Ovary (tissue), 9 donors: ENCODE results near the gene CCDC187. TPM values are rescaled to one million over a fixed set of nuclear protein-coding genes. Genes with fewer than 3 reads are reported as not detected.

Experiments used
- DNase-seq, 5 donors: peaks; one replicate each; pipeline ENCODE4 v3.0.0-alpha.2; 2019 to 2020
- H3K27ac ChIP-seq, 2 donors: fragments of 200-600 bp; one replicate each; pipeline versions ENCODE4 v1.5.1 to v1.8.0; 2019 to 2022
- H3K27me3 ChIP-seq: fragments of 200-600 bp; one replicate; pipeline ENCODE4 v1.8.0; 2022
- H3K36me3 ChIP-seq: fragments of 200-600 bp; sonication (generic); one replicate; pipeline ENCODE4 v1.5.1; 2019
- H3K4me1 ChIP-seq: one replicate; pipeline ENCODE4 v1.8.1; 2013; ENCODE audit warnings: mild to moderate bottlenecking, moderate library complexity; ENCODE audit not compliant: insufficient read depth
- H3K4me3 ChIP-seq: fragments of 200-600 bp; sonication (generic); one replicate; pipeline ENCODE4 v1.5.1; 2017
- H3K9me3 ChIP-seq, 2 donors: fragments of 200-600 bp in 1 of 2; sonication (generic) in 1 of 2; one replicate each; pipeline versions ENCODE4 v1.5.1 to v1.8.1; 2013 to 2019; ENCODE audit warnings: mild to moderate bottlenecking in 1 of 2, moderate library complexity in 1 of 2
- CTCF ChIP-seq, 3 donors: fragments of 450-650 bp in 2 of 3; fragments of 200-600 bp in 1 of 3; IDR thresholded peaks; one replicate each; pipeline versions ENCODE4 v1.5.1 to v1.8.0; 2016 to 2022; ENCODE audit warnings: antibody characterized with exemption in 3 of 3, mild to moderate bottlenecking in 1 of 3
- EP300 ChIP-seq: sonication (generic); formaldehyde crosslinking; IDR thresholded peaks from one replicate; pipeline ENCODE4 v1.6.1; 2017; ENCODE audit warnings: antibody characterized with exemption
- POLR2A ChIP-seq: fragments of 450-650 bp; IDR thresholded peaks from one replicate; pipeline ENCODE4 v1.6.1; 2017; ENCODE audit warnings: antibody characterized with exemption, mild to moderate bottlenecking, moderate library complexity
- WGBS, 3 donors: extraction: QIAGEN DNeasy Blood & Tissue Kit in 1 of 3; methylation state at CpG; one replicate each; pipeline versions ENCODE4 v1.1.5 to v1.1.7; 2013 to 2017; 5-methylcytosine and 5-hydroxymethylcytosine counted together
- intact Hi-C, 4 donors: fragments of 100-400 bp; cut with DNase I; formaldehyde crosslinking; loops; one replicate each; pipeline versions ENCODE4 v1.11.0 to v1.15.1; 2022 to 2023
- polyA plus RNA-seq, 2 donors: library from polyadenylated mRNA; stranded (reverse); fragments of 200-250 nt in 1 of 2; fragments of 350-450 nt in 1 of 2; fragmentation: Illumina TruSeq in 1 of 2; extraction: RNeasy Lipid Tissue Mini Kit (QIAGEN cat#74804) in 1 of 2; gene quantifications; one replicate each; pipeline ENCODE4 v1.2.3, GENCODE V29; 2013 to 2014
- total RNA-seq, 7 donors: library from RNA; depleted of rRNA in 2 of 7; stranded (reverse); fragments of >200 nt in 2 of 7; fragmentation: NEBNext Ultra II Directional in 3 of 7; extraction: Animal tissue kit (Norgen Biotek cat#: 25700) in 3 of 7; gene quantifications; one replicate each; pipeline versions ENCODE4 v1.1.0 to v1.2.4, GENCODE V29; 2016 to 2023
- donor health status: DM: no; HTN: no; CAD: no; lungs with moderate emphysema.
- donor health status: DM: no; HTN: no; CAD: no.
- donor health status: Bipolar disorder and iron deficiency.
- donor health status: DM: yes; HTN: yes; CAD: no.
- donor health status: DM: no; HTN: no; CAD: no.
- donor health status: DM: yes; HTN: yes; CAD: no.

Gene CCDC187
- total and polyA plus RNA-seq, 9 donors: 0.02 to 15.7 (median 0.74) TPM; not detected in 1

- Histone ChIP-seq H3K27me3 (no peaks in the 10 kb centered on the region), H3K27ac (no peak overlapping the region), H3K4me1 (no peaks in the 10 kb centered on the region), H3K36me3 (no peaks in the 10 kb centered on the region), H3K9me3 (no peaks in the 10 kb centered on the region), H3K4me3 (no peak overlapping the region)
- WGBS, 3 donors: 68 to 71% (median 70%) methylated on average over 5 of the region's 5 CpGs
- no peak for TF ChIP-seq CTCF (IDR thresholded peaks at IDR 0.05)
- no peak for TF ChIP-seq EP300
- TF ChIP-seq POLR2A: no peak
- DNase-seq: no peak
- intact Hi-C loops: no loop called here
These were observed 9.5 kb downstream of the CCDC187 start for GRCh38 chr9:136294437-136294836.

GRCh38 chr9:136293476-136294077, 10.3 kb downstream of the CCDC187 start:
- DNase-seq: no peak
- no peak overlapping the region for H3K4me3 ChIP-seq
- no peak overlapping the region for H3K27ac ChIP-seq
- H3K27me3 ChIP-seq: no peaks in the 10 kb centered on the region
- TF ChIP-seq EP300 (no peak), CTCF (IDR thresholded peaks at IDR 0.05) (no peak), POLR2A (no peak)
- 81 to 83% (median 81%) methylated on average over 14 of the region's 14 CpGs for WGBS, 3 donors
- no peaks in the 10 kb centered on the region for H3K36me3 ChIP-seq
- intact Hi-C loops: no loop called here
- no peaks in the 10 kb centered on the region for H3K9me3 ChIP-seq
- no peaks in the 10 kb centered on the region for H3K4me1 ChIP-seq

GRCh38 chr9:136292591-136293448, 11.1 kb downstream of the CCDC187 start:
- intact Hi-C loops: no loop called here
- H3K27me3 ChIP-seq: no peaks in the 10 kb centered on the region
- no peak overlapping the region for H3K4me3 ChIP-seq
- 67 to 85% (median 79%) methylated on average over 29 to 34 of the region's 34 CpGs for WGBS, 3 donors
- no peaks in the 10 kb centered on the region for H3K4me1 ChIP-seq
- no peaks in the 10 kb centered on the region for H3K9me3 ChIP-seq
- DNase-seq: no peak
- TF ChIP-seq EP300: no peak
- TF ChIP-seq CTCF (IDR thresholded peaks at IDR 0.05): no peak
- TF ChIP-seq POLR2A: no peak
- H3K36me3 ChIP-seq: no peaks in the 10 kb centered on the region
- no peak overlapping the region for H3K27ac ChIP-seq

GRCh38 chr9:136292026-136292538, 11.8 kb downstream of the CCDC187 start:
- Histone ChIP-seq H3K9me3 (no peaks in the 10 kb centered on the region), H3K36me3 (no peaks in the 10 kb centered on the region), H3K27me3 (no peaks in the 10 kb centered on the region), H3K4me1 (no peaks in the 10 kb centered on the region), H3K4me3 (no peak overlapping the region), H3K27ac (no peak overlapping the region)
- no peak for DNase-seq
- intact Hi-C loops: no loop called here
- WGBS, 3 donors: 79 to 89% (median 81%) methylated on average over 18 to 19 of the region's 19 CpGs
- TF ChIP-seq CTCF (IDR thresholded peaks at IDR 0.05): no peak
- TF ChIP-seq EP300: no peak
- TF ChIP-seq POLR2A: no peak
